Activated CD4-positive, alpha-beta T cell treated with anti-CD3 and anti-CD28 coated beads, Interleukin-2, amount 10 ng/mL, durations not matched to agents 7 days and 5 days (primary cell): ENCODE results near the gene BACH1. TPM values are rescaled to one million over a fixed set of nuclear protein-coding genes. Genes with fewer than 3 reads are reported as not detected.
"Not testable (repeated sequence)": the region's sequence is repeated elsewhere in the genome, so short reads cannot be mapped to it uniquely, and the experiment has no call there.

Experiments used
- CTCF ChIA-PET: fragments of 350-600 bp; sonication (Branson Sonifier 250); formaldehyde crosslinking; loops from one replicate; lab custom pipeline; 2021; ENCODE audit warnings: antibody characterized with exemption; lab: Charles Lee
- POLR2A ChIA-PET: fragments of 350-600 bp; sonication (Branson Sonifier 250); formaldehyde crosslinking; loops from one replicate; lab custom pipeline; 2021; ENCODE audit warnings: antibody characterized with exemption; lab: Charles Lee
- DNase-seq: peaks from one replicate; pipeline ENCODE4 v3.0.0-alpha.2; 2020
- H3K27ac Mint-ChIP-seq: one replicate; pipeline ENCODE4 v1.8.0; 2021; ENCODE audit warnings: mild to moderate bottlenecking, moderate library complexity, mixed read lengths
- H3K27me3 Mint-ChIP-seq: one replicate; pipeline ENCODE4 v1.8.0; 2021; ENCODE audit warnings: mixed read lengths
- H3K36me3 Mint-ChIP-seq: one replicate; pipeline ENCODE4 v1.8.0; 2021; ENCODE audit warnings: low read depth, mixed read lengths
- H3K4me1 Mint-ChIP-seq: one replicate; pipeline ENCODE4 v1.8.0; 2021; ENCODE audit warnings: mixed read lengths
- H3K4me3 Mint-ChIP-seq: one replicate; pipeline ENCODE4 v1.8.0; 2021; ENCODE audit warnings: mild to moderate bottlenecking, moderate library complexity, mixed read lengths
- H3K9me3 Mint-ChIP-seq: one replicate; pipeline ENCODE4 v1.8.0; 2021; ENCODE audit warnings: mixed read lengths
- total RNA-seq, 2 experiments: library from RNA; stranded (reverse); gene quantifications; one replicate each; pipeline ENCODE4 v1.2.3, GENCODE V29; 2021

The BACH1 gene
- total RNA-seq, 2 experiments from 2014 or later = 21.1 to 23.4 TPM

DNA sequence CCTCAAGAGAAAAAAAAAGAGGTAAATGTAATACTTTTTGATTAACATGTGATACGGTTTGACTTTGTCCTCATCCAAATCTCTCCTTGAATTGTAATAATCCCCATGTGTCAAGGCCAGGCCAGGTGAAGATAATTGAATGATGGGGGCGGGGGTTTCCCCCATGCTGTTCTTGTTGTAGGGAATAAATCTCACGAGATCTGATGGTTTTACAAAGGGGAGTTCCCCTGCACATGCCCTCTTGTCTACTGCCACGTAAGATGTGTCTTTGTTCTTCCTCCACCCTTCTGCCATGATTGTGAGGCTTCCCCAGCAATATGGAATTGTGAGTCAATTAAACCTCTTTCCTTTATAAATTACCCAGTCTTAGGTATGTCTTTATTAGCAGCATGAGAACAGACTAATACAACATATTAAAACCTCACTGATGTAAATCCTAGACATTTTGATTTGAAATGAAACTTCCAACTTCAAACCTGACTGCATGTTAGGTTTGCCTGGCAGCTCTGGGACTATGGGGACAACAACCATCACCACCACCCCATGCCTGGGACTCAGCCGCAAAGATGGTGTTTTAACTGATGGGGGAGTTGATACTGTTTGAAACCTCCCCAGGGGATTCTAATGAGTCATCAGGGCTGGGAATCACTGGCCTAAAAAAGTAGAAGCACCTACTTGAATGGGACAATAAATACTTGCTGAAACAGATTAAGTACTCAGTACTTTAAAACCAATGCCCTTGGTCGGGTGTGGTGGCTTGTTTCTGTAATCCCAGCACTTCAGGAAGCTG lies 32.8 kb upstream of the BACH1 start:
- no peak for DNase-seq
- no peak overlapping the region for H3K27ac Mint-ChIP-seq

GRCh38 chr21:29267666-29268065 lies 31.1 kb upstream of the BACH1 start:
- no peak for DNase-seq
- no peak overlapping the region for H3K4me3 Mint-ChIP-seq
- H3K4me1 Mint-ChIP-seq = no peaks in the 10 kb centered on the region
- no peaks in the 10 kb centered on the region for H3K9me3 Mint-ChIP-seq
- H3K27ac Mint-ChIP-seq = no peak overlapping the region
- CTCF ChIA-PET = no interaction called here
- no peaks in the 10 kb centered on the region for H3K36me3 Mint-ChIP-seq
- H3K27me3 Mint-ChIP-seq = no peaks in the 10 kb centered on the region
- POLR2A ChIA-PET = no interaction called here

More for the DNA sequence above, 32.8 kb upstream of the BACH1 start:
- ChIA-PET POLR2A (no interaction called here), CTCF (no interaction called here)
- no peaks in the 10 kb centered on the region for H3K4me1 Mint-ChIP-seq
- no peaks in the 10 kb centered on the region for H3K9me3 Mint-ChIP-seq
- no peaks in the 10 kb centered on the region for H3K36me3 Mint-ChIP-seq
- no peaks in the 10 kb centered on the region for H3K27me3 Mint-ChIP-seq
- H3K4me3 Mint-ChIP-seq = no peak overlapping the region

- no peaks in the 10 kb centered on the region for H3K4me1 Mint-ChIP-seq
- H3K4me3 Mint-ChIP-seq = no peak overlapping the region
- ChIA-PET POLR2A (no interaction called here), CTCF (no interaction called here)
- no peaks in the 10 kb centered on the region for H3K9me3 Mint-ChIP-seq
- peaks cover 2% of the 10 kb centered on the region for H3K27me3 Mint-ChIP-seq
- DNase-seq = no peak
- no peaks in the 10 kb centered on the region for H3K36me3 Mint-ChIP-seq
- H3K27ac Mint-ChIP-seq = no peak overlapping the region
Observed at GRCh38 chr21:29271927-29272333, 26.8 kb upstream of the BACH1 start.

DNA sequence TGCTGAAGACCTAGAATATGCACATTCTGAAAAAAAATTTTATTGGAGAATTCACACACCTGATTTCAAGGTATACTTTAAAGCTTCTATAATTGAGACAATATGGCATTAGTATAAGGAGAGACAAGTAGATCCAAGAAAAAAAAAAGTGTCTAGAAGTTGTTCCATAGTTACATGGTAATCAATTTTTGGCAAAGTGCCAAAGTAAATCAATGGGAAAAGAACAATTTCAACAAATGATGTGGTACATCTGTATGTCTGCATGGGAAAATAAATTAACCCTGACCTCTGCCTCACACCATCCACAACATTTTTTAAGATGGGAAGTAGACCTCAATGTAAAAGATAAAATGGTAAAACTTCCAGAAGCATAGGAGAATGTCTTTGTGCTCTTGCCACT lies 21.3 kb upstream of the BACH1 start:
- H3K4me3 Mint-ChIP-seq = no peak overlapping the region
- POLR2A ChIA-PET = no interaction called here
- H3K27me3 Mint-ChIP-seq = peaks cover 2% of the 10 kb centered on the region
- H3K9me3 Mint-ChIP-seq = peaks cover 9% of the 10 kb centered on the region
- H3K4me1 Mint-ChIP-seq = no peaks in the 10 kb centered on the region
- no peaks in the 10 kb centered on the region for H3K36me3 Mint-ChIP-seq
- DNase-seq = no peak
- no peak overlapping the region for H3K27ac Mint-ChIP-seq
- CTCF ChIA-PET = no interaction called here

GRCh38 chr21:29279558-29279957 lies 19.2 kb upstream of the BACH1 start:
- no peak for DNase-seq
- Mint-ChIP-seq H3K27me3 (peaks cover 2% of the 10 kb centered on the region), H3K27ac (no peak overlapping the region), H3K4me3 (no peak overlapping the region), H3K4me1 (no peaks in the 10 kb centered on the region), H3K36me3 (no peaks in the 10 kb centered on the region), H3K9me3 (peaks cover 14% of the 10 kb centered on the region)
- CTCF ChIA-PET = no interaction called here
- POLR2A ChIA-PET = no interaction called here

DNA sequence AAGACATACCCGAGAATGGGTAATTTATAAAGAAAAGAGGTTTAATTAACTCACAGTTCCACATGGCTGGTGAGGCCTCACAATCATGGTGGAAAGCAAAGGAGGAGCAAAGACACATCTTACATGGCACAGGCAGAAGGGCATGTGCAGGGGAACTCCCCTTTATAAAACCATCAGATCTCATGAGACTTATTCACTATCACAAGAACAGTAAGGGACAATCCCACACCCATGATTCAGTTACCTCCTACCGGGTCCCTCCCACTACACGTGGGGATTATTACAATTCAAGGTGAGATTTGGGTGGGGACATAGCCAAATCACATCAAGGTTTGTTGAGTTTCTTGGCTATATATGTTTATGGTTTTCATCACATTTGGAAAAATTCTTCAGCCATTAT lies 16.9 kb upstream of the BACH1 start:
- DNase-seq, H3K4me1 Mint-ChIP-seq, H3K27ac Mint-ChIP-seq, H3K36me3 Mint-ChIP-seq, H3K4me3 Mint-ChIP-seq, POLR2A ChIA-PET, H3K27me3 Mint-ChIP-seq: not testable (repeated sequence)
- CTCF ChIA-PET = interaction anchor here (0.6 to 1.3 kb wide), 2 partner anchors 9 to 1396 kb away, joined by 4 to 6 read pairs; no protein-coding TSS in a partner anchor
- H3K9me3 Mint-ChIP-seq = peaks cover 14% of the 10 kb centered on the region

GRCh38 chr21:29287383-29287782 lies 11.3 kb upstream of the BACH1 start:
- H3K4me1 Mint-ChIP-seq = no peaks in the 10 kb centered on the region
- peaks cover 4% of the 10 kb centered on the region for H3K27me3 Mint-ChIP-seq
- peaks cover 5% of the 10 kb centered on the region for H3K9me3 Mint-ChIP-seq
- ChIA-PET POLR2A (no interaction called here), CTCF (interaction anchor here (1.5 kb wide), 1 partner anchor 13 kb away, joined by 3 read pairs; no protein-coding TSS in a partner anchor)
- no peak overlapping the region for H3K4me3 Mint-ChIP-seq
- no peak for DNase-seq
- no peaks in the 10 kb centered on the region for H3K36me3 Mint-ChIP-seq
- no peak overlapping the region for H3K27ac Mint-ChIP-seq

DNA sequence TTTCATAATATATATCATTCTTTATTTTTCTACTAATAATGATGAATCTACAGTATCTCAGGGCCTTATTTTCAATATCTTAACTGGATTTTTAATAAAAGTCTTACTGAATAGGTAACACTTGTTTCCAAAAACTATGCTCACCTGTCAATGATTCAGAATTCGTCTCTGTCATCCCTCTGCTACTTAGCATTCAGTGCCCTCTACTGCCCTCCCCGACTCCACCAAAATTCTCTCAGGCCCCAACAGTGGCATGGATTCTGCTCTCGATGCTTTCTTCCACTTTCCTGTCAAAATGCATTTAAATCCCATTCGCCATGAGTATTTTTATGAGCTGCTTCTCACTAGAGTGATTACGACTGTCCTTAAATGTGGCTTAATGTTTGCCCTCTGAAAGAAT lies 10.5 kb upstream of the BACH1 start:
- POLR2A ChIA-PET = no interaction called here
- CTCF ChIA-PET = interaction anchor here (1.5 kb wide), 1 partner anchor 12 kb away, joined by 3 read pairs; no protein-coding TSS in a partner anchor
- no peak for DNase-seq
- Mint-ChIP-seq H3K27ac (no peak overlapping the region), H3K36me3 (no peaks in the 10 kb centered on the region), H3K9me3 (no peaks in the 10 kb centered on the region), H3K27me3 (peaks cover 4% of the 10 kb centered on the region), H3K4me3 (no peak overlapping the region), H3K4me1 (no peaks in the 10 kb centered on the region)

DNA sequence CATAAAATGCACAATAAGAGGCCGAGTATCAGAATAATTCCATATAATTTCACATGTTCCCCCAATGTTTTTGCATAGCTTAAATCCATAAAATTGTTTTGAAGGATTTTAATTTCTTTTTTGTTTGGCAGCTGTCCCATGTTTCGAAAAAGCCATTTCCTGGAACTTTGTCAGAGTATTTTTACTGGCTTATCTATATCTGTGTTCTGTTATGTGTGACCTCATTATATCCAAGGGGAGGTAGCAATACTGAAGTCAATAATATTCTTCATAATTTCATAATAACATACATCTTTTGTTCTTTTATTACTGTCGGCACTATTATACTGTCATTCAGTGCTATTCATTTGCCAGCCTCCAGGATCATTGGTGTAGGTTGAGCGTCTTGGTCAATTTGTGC lies 9.4 kb upstream of the BACH1 start:
- ChIA-PET POLR2A (no interaction called here), CTCF (interaction anchor here (2.1 kb wide), 1 partner anchor 11 kb away, joined by 6 read pairs; no protein-coding TSS in a partner anchor)
- no peaks in the 10 kb centered on the region for H3K9me3 Mint-ChIP-seq
- peaks cover 4% of the 10 kb centered on the region for H3K27me3 Mint-ChIP-seq
- no peak for DNase-seq
- H3K36me3 Mint-ChIP-seq = no peaks in the 10 kb centered on the region
- H3K4me1 Mint-ChIP-seq = no peaks in the 10 kb centered on the region
- no peak overlapping the region for H3K27ac Mint-ChIP-seq
- H3K4me3 Mint-ChIP-seq = no peak overlapping the region

GRCh38 chr21:29290240-29290639 lies 8.5 kb upstream of the BACH1 start:
- no peak for DNase-seq
- ChIA-PET CTCF (interaction anchor here (1.3 to 2.1 kb wide), 2 partner anchors 10 to 43 kb away, joined by 3 to 6 read pairs; no protein-coding TSS in a partner anchor), POLR2A (no interaction called here)
- H3K9me3 Mint-ChIP-seq = no peaks in the 10 kb centered on the region
- H3K36me3 Mint-ChIP-seq = no peaks in the 10 kb centered on the region
- peaks cover 2% of the 10 kb centered on the region for H3K27me3 Mint-ChIP-seq
- H3K4me3 Mint-ChIP-seq = no peak overlapping the region
- H3K4me1 Mint-ChIP-seq = peaks cover 4% of the 10 kb centered on the region
- H3K27ac Mint-ChIP-seq = no peak overlapping the region

DNA sequence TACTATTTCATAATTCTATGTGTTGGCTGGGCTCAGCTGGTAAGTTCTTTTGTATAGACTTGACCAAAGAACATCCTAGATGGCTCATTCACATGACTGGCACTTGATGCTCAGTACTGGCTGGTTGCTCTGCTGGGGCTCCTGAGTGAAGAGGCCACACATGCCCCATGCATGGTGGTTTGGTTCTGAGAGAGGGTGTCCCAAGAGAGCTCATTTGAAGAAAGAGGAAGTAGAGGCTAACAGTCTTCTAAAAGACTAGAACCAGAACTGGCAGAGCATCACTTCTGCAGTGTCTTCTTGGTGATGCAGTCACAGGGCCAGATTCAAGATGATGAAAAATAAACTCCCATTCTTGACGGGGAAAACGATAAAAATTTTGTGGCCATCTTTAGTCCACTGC lies 5.2 kb upstream of the BACH1 start:
- no peak overlapping the region for H3K27ac Mint-ChIP-seq
- peaks cover 4% of the 10 kb centered on the region for H3K9me3 Mint-ChIP-seq
- POLR2A ChIA-PET = no interaction called here
- CTCF ChIA-PET = no interaction called here
- H3K27me3 Mint-ChIP-seq = no peaks in the 10 kb centered on the region
- no peak overlapping the region for H3K4me3 Mint-ChIP-seq
- no peaks in the 10 kb centered on the region for H3K36me3 Mint-ChIP-seq
- DNase-seq = no peak
- peaks cover 21% of the 10 kb centered on the region for H3K4me1 Mint-ChIP-seq

DNA sequence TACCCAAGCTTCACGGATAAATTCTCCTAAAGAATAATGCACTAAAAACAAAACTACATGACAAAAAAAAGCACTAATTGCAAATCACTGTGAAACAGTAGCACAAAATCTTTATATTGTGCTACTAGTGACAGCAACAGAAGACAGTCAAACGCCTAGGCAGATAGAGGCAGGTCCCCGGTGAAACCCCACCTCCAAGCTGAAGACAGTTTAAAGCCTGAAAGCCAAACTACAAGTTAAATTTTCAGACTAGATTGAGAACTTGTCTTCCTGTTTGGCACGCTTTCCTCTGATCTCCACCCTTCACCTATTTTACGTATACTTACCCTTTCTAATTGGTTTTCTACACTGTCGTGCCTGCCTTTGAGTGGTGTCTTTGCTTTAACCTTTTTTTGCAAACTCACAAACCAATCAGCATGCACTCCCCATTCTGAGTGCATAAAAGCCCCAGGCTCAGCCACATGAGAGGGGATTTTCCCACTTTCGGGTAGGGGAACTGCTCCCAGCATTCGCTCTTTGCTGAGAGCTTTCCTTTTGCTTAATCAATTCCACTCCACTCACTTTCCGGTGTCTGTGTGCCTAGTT lies 3.6 kb upstream of the BACH1 start:
- ChIA-PET POLR2A (no interaction called here), CTCF (interaction anchor here (0.6 to 1.0 kb wide), 2 partner anchors 9 to 407 kb away, joined by 3 to 4 read pairs; no protein-coding TSS in a partner anchor)
- Mint-ChIP-seq H3K27ac (no peak overlapping the region), H3K36me3 (peaks cover 3% of the 10 kb centered on the region), H3K4me3 (no peak overlapping the region), H3K9me3 (peaks cover 4% of the 10 kb centered on the region), H3K4me1 (peaks cover 29% of the 10 kb centered on the region), H3K27me3 (no peaks in the 10 kb centered on the region)
- no peak for DNase-seq

DNA sequence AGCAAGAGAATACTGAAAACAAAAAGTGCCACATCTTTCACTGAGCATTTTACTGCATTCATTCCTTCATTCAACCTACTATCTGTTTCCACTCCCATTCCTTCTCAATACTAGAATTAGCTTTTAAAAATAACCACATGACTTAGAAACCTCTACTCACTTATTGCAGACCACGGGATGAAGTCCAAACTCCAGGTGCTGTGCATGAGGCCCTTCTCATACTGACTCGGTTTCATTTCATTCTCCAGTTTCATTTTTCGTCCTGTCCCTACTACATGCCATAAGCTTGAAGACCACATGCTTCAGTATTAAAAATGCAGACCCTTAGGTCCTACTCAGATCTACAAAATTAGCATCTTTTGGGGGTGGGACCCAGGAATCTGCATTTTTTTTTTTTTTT lies 2.3 kb upstream of the BACH1 start:
- H3K27me3 Mint-ChIP-seq = no peaks in the 10 kb centered on the region
- H3K27ac Mint-ChIP-seq = no peak overlapping the region
- DNase-seq = no peak
- POLR2A ChIA-PET = no interaction called here
- H3K36me3 Mint-ChIP-seq = peaks cover 3% of the 10 kb centered on the region
- CTCF ChIA-PET = no interaction called here
- peaks cover 4% of the 10 kb centered on the region for H3K9me3 Mint-ChIP-seq
- H3K4me3 Mint-ChIP-seq = no peak overlapping the region
- H3K4me1 Mint-ChIP-seq = peaks cover 39% of the 10 kb centered on the region
